H54 (cell line): ENCODE measurements around the gene FEM1A.
A peak's percentile ranks its signal among the peaks of the same experiment; 100 is the strongest.
"Not testable (repeated sequence)": the region's sequence is repeated elsewhere in the genome, so short reads cannot be mapped to it uniquely, and the experiment has no call there.

Experiments
- DNase-seq: peaks from one replicate; pipeline ENCODE4 v3.0.0; 2011; ENCODE audit warnings: low spot score, mixed read lengths; ENCODE audit not compliant: insufficient read length
- FAIRE-seq: peaks from 3 replicates; lab custom pipeline; 2011; peaks lifted over from hg19 to GRCh38; lab: Jason Lieb, UNC
- POLR2A ChIP-seq: IDR thresholded peaks from 2 replicates; pipeline ENCODE4 v1.6.1; 2011; ENCODE audit warnings: low read depth, mild to moderate bottlenecking, low read length

FEM1A gene

GRCh38 chr19:4816950-4817278, 25.4 kb downstream of the FEM1A start:
- no peak for DNase-seq
- no peak for FAIRE-seq
- no peak for TF ChIP-seq POLR2A

GRCh38 chr19:4817467-4818277, 26.1 kb downstream of the FEM1A start:
- no peak for TF ChIP-seq POLR2A
- DNase-seq (no peak), FAIRE-seq (no peak)

GRCh38 chr19:4821265-4821664, 29.7 kb downstream of the FEM1A start:
- TF ChIP-seq POLR2A = no peak
- FAIRE-seq = no peak
- no peak for DNase-seq

GRCh38 chr19:4822354-4822753, 30.8 kb downstream of the FEM1A start:
- not testable (repeated sequence) for DNase-seq, FAIRE-seq

- FAIRE-seq (no peak), DNase-seq (no peak)
- TF ChIP-seq POLR2A = no peak
These were observed 32.0 kb downstream of the FEM1A start for GRCh38 chr19:4823577-4823976.

GRCh38 chr19:4829001-4829712, 37.6 kb downstream of the FEM1A start:
- DNase-seq = no peak
- TF ChIP-seq POLR2A = no peak
- no peak for FAIRE-seq

GRCh38 chr19:4830332-4830731, 38.8 kb downstream of the FEM1A start:
- FAIRE-seq (no peak), DNase-seq (no peak)

GRCh38 chr19:4830768-4831265, 39.3 kb downstream of the FEM1A start:
- no peak for TF ChIP-seq POLR2A
- no peak for FAIRE-seq
- DNase-seq = no peak

More at GRCh38 chr19:4830332-4830731, 38.8 kb downstream of the FEM1A start:
- TF ChIP-seq POLR2A = no peak

GRCh38 chr19:4831304-4831978, 39.9 kb downstream of the FEM1A start, which contains the start of gene TICAM1:
TSS of gene TICAM1 (minus strand) at chr19:4831712. CDS start at chr19:4818377, 13,335 bp downstream.
- FAIRE-seq (no peak), DNase-seq (peak; percentile 63)
- TF ChIP-seq POLR2A = peak; percentile 54

GRCh38 chr19:4831979-4832340, 40.4 kb downstream of the FEM1A start:
- not testable (repeated sequence) for FAIRE-seq, DNase-seq

GRCh38 chr19:4832776-4833175, 41.2 kb downstream of the FEM1A start:
- DNase-seq = no peak
- no peak for TF ChIP-seq POLR2A
- no peak for FAIRE-seq

GRCh38 chr19:4839192-4839591, 47.7 kb downstream of the FEM1A start:
- FAIRE-seq (no peak), DNase-seq (no peak)
- TF ChIP-seq POLR2A = no peak

GRCh38 chr19:4843647-4843965, 52.1 kb downstream of the FEM1A start:
- DNase-seq (no peak), FAIRE-seq (no peak)
- no peak for TF ChIP-seq POLR2A
